GM13976 (cell line): ENCODE measurements around the gene QSER1.
"Not testable (repeated sequence)": the region's sequence is repeated elsewhere in the genome, so short reads cannot be mapped to it uniquely, and the experiment has no call there.

Experiments used
- DNase-seq: peaks from one replicate; pipeline ENCODE4 v3.0.0; 2012; ENCODE audit warnings: low spot score
- CTCF ChIP-seq: IDR thresholded peaks from 2 replicates; pipeline ENCODE4 v1.5.1; 2012; ENCODE audit warnings: borderline replicate concordance, mild to moderate bottlenecking; ENCODE audit not compliant: insufficient read depth; ENCODE audit errors: extremely low read depth, missing control alignments, control extremely low read depth
- in situ Hi-C: fragments of 300-500 bp; cut with MboI; formaldehyde crosslinking; loops from one replicate; pipeline ENCODE4 v1.12.0; 2022; ENCODE audit warnings: low sequenced_read_pairs, mixed read lengths, inconsistent platforms; ENCODE audit not compliant: unreplicated experiment

QSER1 gene

GRCh38 chr11:32858731-32859130 is 33.9 kb upstream of the QSER1 start:
- in situ Hi-C loops, result no loop called here
- DNase-seq, result no peak
- TF ChIP-seq CTCF, result no peak

- no peak for TF ChIP-seq CTCF
- in situ Hi-C loops, result no loop called here
- no peak for DNase-seq
Measured at GRCh38 chr11:32861850-32862577, 30.6 kb upstream of the QSER1 start.

GRCh38 chr11:32864555-32864954 is 28.1 kb upstream of the QSER1 start:
- in situ Hi-C loops, result no loop called here
- no peak for TF ChIP-seq CTCF
- DNase-seq, result no peak

- in situ Hi-C loops, DNase-seq: not testable (repeated sequence)
Measured at GRCh38 chr11:32868752-32869151, 23.9 kb upstream of the QSER1 start.

GRCh38 chr11:32870676-32871075 is 21.9 kb upstream of the QSER1 start:
- in situ Hi-C loops, result no loop called here
- peak; percentile 27 for DNase-seq
- no peak for TF ChIP-seq CTCF

GRCh38 chr11:32874132-32874531 is 18.5 kb upstream of the QSER1 start:
- TF ChIP-seq CTCF, result no peak
- DNase-seq, result no peak
- in situ Hi-C loops, result no loop called here

- no peak for DNase-seq
- in situ Hi-C loops, result no loop called here
- TF ChIP-seq CTCF, result no peak
Measured at GRCh38 chr11:32881286-32881685, 11.3 kb upstream of the QSER1 start.
